ENCODE results near the gene SPSB4. TPM values are rescaled to one million over a fixed set of nuclear protein-coding genes. Genes with fewer than 3 reads are reported as not detected.
A peak's percentile ranks its signal among the peaks of the same experiment; 100 is the strongest.

The SPSB4 gene
- total RNA-seq, 2 donors from 2014 or later: 7.5 to 8.2 TPM

GRCh38 chr3:141093397-141093796 is 42.2 kb downstream of the SPSB4 start:
- no peak overlapping the region for H3K9ac ChIP-seq (ENCODE audit: extremely low read depth, low read length, poor library complexity, severe bottlenecking)
- TF ChIP-seq CTCF (conservative IDR thresholded peaks at IDR 0.05): no peak
- H3K4me1 ChIP-seq (ENCODE audit: control insufficient read depth, insufficient read depth, low read length): peaks cover 8% of the 10 kb centered on the region
- Mint-ChIP-seq H3K4me1 (peaks cover 28% of the 10 kb centered on the region), H3K4me3 (no peak overlapping the region), H3K9me3 (no peaks in the 10 kb centered on the region), H3K36me3 (ENCODE audit: low read depth) (no peaks in the 10 kb centered on the region), H3K27me3 (ENCODE audit: insufficient read depth) (no peaks in the 10 kb centered on the region), H3K27ac (no peak overlapping the region)
- no peaks in the 10 kb centered on the region for H3K27me3 ChIP-seq (ENCODE audit: control insufficient read depth, insufficient read depth, low read length, poor library complexity, severe bottlenecking)
- H3K4me3 ChIP-seq (ENCODE audit: low read length): no peak overlapping the region
- no peak for DNase-seq
- peaks cover 1% of the 10 kb centered on the region for H3K9me3 ChIP-seq (ENCODE audit: control insufficient read depth, low read length)
- H3K36me3 ChIP-seq (ENCODE audit: control insufficient read depth, insufficient read depth, low read length): no peaks in the 10 kb centered on the region
- 92 to 94% methylated on average over 4 to 5 of the region's 5 CpGs for WGBS, 2 experiments (ENCODE audit: insufficient coverage in 1 of 2, insufficient read length in 1 of 2)
- H3K27ac ChIP-seq (ENCODE audit: low read depth, low read length): peak overlapping the region; percentile 100

GRCh38 chr3:141093971-141094684 is 43.0 kb downstream of the SPSB4 start:
- no peak overlapping the region for H3K4me3 Mint-ChIP-seq
- WGBS, 2 experiments (ENCODE audit: insufficient coverage in 1 of 2, insufficient read length in 1 of 2): 80 to 87% methylated on average over 9 to 13 of the region's 13 CpGs
- no peak for TF ChIP-seq CTCF (conservative IDR thresholded peaks at IDR 0.05)
- no peak for DNase-seq
- H3K4me3 ChIP-seq (ENCODE audit: low read length): no peak overlapping the region
- H3K4me1 ChIP-seq (ENCODE audit: control insufficient read depth, insufficient read depth, low read length): peaks cover 8% of the 10 kb centered on the region
- H3K9me3 Mint-ChIP-seq: peaks cover 3% of the 10 kb centered on the region
- H3K27ac Mint-ChIP-seq: no peak overlapping the region
- no peaks in the 10 kb centered on the region for H3K36me3 ChIP-seq (ENCODE audit: control insufficient read depth, insufficient read depth, low read length)
- no peak overlapping the region for H3K9ac ChIP-seq (ENCODE audit: extremely low read depth, low read length, poor library complexity, severe bottlenecking)
- H3K4me1 Mint-ChIP-seq: peaks cover 28% of the 10 kb centered on the region
- peak overlapping the region; percentile 100 for H3K27ac ChIP-seq (ENCODE audit: low read depth, low read length)
- peaks cover 9% of the 10 kb centered on the region for H3K9me3 ChIP-seq (ENCODE audit: control insufficient read depth, low read length)
- H3K27me3 Mint-ChIP-seq (ENCODE audit: insufficient read depth): no peaks in the 10 kb centered on the region
- H3K27me3 ChIP-seq (ENCODE audit: control insufficient read depth, insufficient read depth, low read length, poor library complexity, severe bottlenecking): no peaks in the 10 kb centered on the region
- H3K36me3 Mint-ChIP-seq (ENCODE audit: low read depth): no peaks in the 10 kb centered on the region

- no peak for TF ChIP-seq CTCF (conservative IDR thresholded peaks at IDR 0.05)
- Histone ChIP-seq H3K27ac (ENCODE audit: low read depth, low read length) (peak overlapping the region; percentile 100), H3K4me1 (ENCODE audit: control insufficient read depth, insufficient read depth, low read length) (peaks cover 5% of the 10 kb centered on the region), H3K27me3 (ENCODE audit: control insufficient read depth, insufficient read depth, low read length, poor library complexity, severe bottlenecking) (no peaks in the 10 kb centered on the region), H3K9ac (ENCODE audit: extremely low read depth, low read length, poor library complexity, severe bottlenecking) (no peak overlapping the region), H3K36me3 (ENCODE audit: control insufficient read depth, insufficient read depth, low read length) (no peaks in the 10 kb centered on the region), H3K9me3 (ENCODE audit: control insufficient read depth, low read length) (peaks cover 16% of the 10 kb centered on the region), H3K4me3 (ENCODE audit: low read length) (no peak overlapping the region)
- H3K27me3 Mint-ChIP-seq (ENCODE audit: insufficient read depth): no peaks in the 10 kb centered on the region
- peaks cover 22% of the 10 kb centered on the region for H3K4me1 Mint-ChIP-seq
- peak; percentile 38 for DNase-seq
- peaks cover 2% of the 10 kb centered on the region for H3K36me3 Mint-ChIP-seq (ENCODE audit: low read depth)
- peaks cover 10% of the 10 kb centered on the region for H3K9me3 Mint-ChIP-seq
- H3K27ac Mint-ChIP-seq: no peak overlapping the region
- WGBS, 2 experiments (ENCODE audit: insufficient coverage in 1 of 2, insufficient read length in 1 of 2): 62 to 92% methylated on average over 6 to 23 of the region's 23 CpGs
- H3K4me3 Mint-ChIP-seq: no peak overlapping the region
Measured at GRCh38 chr3:141094790-141095545, 43.8 kb downstream of the SPSB4 start.
